Type B pancreatic cell (in vitro differentiated cells): ENCODE results near the gene SLC2A14. TPM values are rescaled to one million over a fixed set of nuclear protein-coding genes. Genes with fewer than 3 reads are reported as not detected.
A peak's percentile ranks its signal among the peaks of the same experiment; 100 is the strongest.
"Not testable (repeated sequence)": the region's sequence is repeated elsewhere in the genome, so short reads cannot be mapped to it uniquely, and the experiment has no call there.

Experiments used
- DNase-seq: peaks from one replicate; pipeline ENCODE4 v3.0.0; 2021; ENCODE audit warnings: mixed read lengths; ENCODE audit not compliant: unreplicated experiment; ENCODE audit errors: extremely low spot score
- H3K27ac Mint-ChIP-seq: 2 replicates; pipeline ENCODE4 v1.8.0; 2021; ENCODE audit warnings: mild to moderate bottlenecking, mixed read lengths
- H3K27me3 Mint-ChIP-seq: 2 replicates; pipeline ENCODE4 v1.8.0; 2021; ENCODE audit warnings: mixed read lengths
- H3K36me3 Mint-ChIP-seq: 2 replicates; pipeline ENCODE4 v1.8.0; 2021; ENCODE audit warnings: mixed read lengths
- H3K4me1 Mint-ChIP-seq: one replicate; pipeline ENCODE4 v1.8.0; 2021; ENCODE audit warnings: mixed read lengths; ENCODE audit not compliant: unreplicated experiment
- H3K4me3 Mint-ChIP-seq: 2 replicates; pipeline ENCODE4 v1.8.0; 2021; ENCODE audit warnings: mild to moderate bottlenecking, mixed read lengths
- H3K9me3 Mint-ChIP-seq: 2 replicates; pipeline ENCODE4 v1.8.0; 2021; ENCODE audit warnings: mixed read lengths
- CTCF ChIP-seq: fragments of 200-600 bp; sonication (generic); conservative IDR thresholded peaks from 2 replicates; pipeline ENCODE4 v1.5.0; 2021; ENCODE audit warnings: antibody characterized with exemption, mild to moderate bottlenecking
- total RNA-seq: library from RNA; stranded (reverse); gene quantifications from 2 replicates; pipeline ENCODE4 v1.2.1, GENCODE V29; 2021; ENCODE audit warnings: low replicate concordance

SLC2A14 gene
- total RNA-seq, 1 donor from 2014 or later: 7.0 TPM

GRCh38 chr12:7870335-7870734 lies 2.4 kb downstream of the SLC2A14 start:
- Mint-ChIP-seq H3K36me3 (peaks cover 4% of the 10 kb centered on the region), H3K27me3 (peaks cover 8% of the 10 kb centered on the region), H3K4me3 (no peak overlapping the region), H3K27ac (no peak overlapping the region), H3K4me1 (no peaks in the 10 kb centered on the region), H3K9me3 (peaks cover 3% of the 10 kb centered on the region)
- no peak for DNase-seq
- TF ChIP-seq CTCF: no peak

- no peak for TF ChIP-seq CTCF
- Mint-ChIP-seq H3K27ac (no peak overlapping the region), H3K9me3 (peaks cover 3% of the 10 kb centered on the region), H3K4me3 (no peak overlapping the region), H3K4me1 (no peaks in the 10 kb centered on the region), H3K27me3 (peaks cover 8% of the 10 kb centered on the region), H3K36me3 (peaks cover 4% of the 10 kb centered on the region)
- no peak for DNase-seq
Observed at GRCh38 chr12:7869137-7869536, 3.6 kb downstream of the SLC2A14 start.

- H3K4me1 Mint-ChIP-seq: no peaks in the 10 kb centered on the region
- no peak overlapping the region for H3K27ac Mint-ChIP-seq
- no peaks in the 10 kb centered on the region for H3K9me3 Mint-ChIP-seq
- DNase-seq: no peak
- TF ChIP-seq CTCF: no peak
- no peak overlapping the region for H3K4me3 Mint-ChIP-seq
- H3K36me3 Mint-ChIP-seq: peaks cover 4% of the 10 kb centered on the region
- peaks cover 5% of the 10 kb centered on the region for H3K27me3 Mint-ChIP-seq
Observed at GRCh38 chr12:7868391-7868790, 4.3 kb downstream of the SLC2A14 start.

- Mint-ChIP-seq H3K27ac (no peak overlapping the region), H3K4me1 (no peaks in the 10 kb centered on the region), H3K36me3 (no peaks in the 10 kb centered on the region), H3K9me3 (no peaks in the 10 kb centered on the region), H3K27me3 (no peaks in the 10 kb centered on the region), H3K4me3 (no peak overlapping the region)
- DNase-seq: no peak
- no peak for TF ChIP-seq CTCF
Observed at GRCh38 chr12:7864601-7865150, 8.0 kb downstream of the SLC2A14 start.

- H3K4me1 Mint-ChIP-seq, H3K4me3 Mint-ChIP-seq, H3K9me3 Mint-ChIP-seq, H3K36me3 Mint-ChIP-seq, H3K27ac Mint-ChIP-seq, DNase-seq, H3K27me3 Mint-ChIP-seq: not testable (repeated sequence)
Observed at GRCh38 chr12:7862814-7863348, 9.8 kb downstream of the SLC2A14 start.

GRCh38 chr12:7862301-7862700 lies 10.4 kb downstream of the SLC2A14 start:
- H3K36me3 Mint-ChIP-seq, H3K27ac Mint-ChIP-seq, H3K4me3 Mint-ChIP-seq, H3K27me3 Mint-ChIP-seq, H3K9me3 Mint-ChIP-seq, DNase-seq, H3K4me1 Mint-ChIP-seq: not testable (repeated sequence)

GRCh38 chr12:7859552-7859951 lies 13.2 kb downstream of the SLC2A14 start:
- Mint-ChIP-seq H3K27ac (peak overlapping the region; percentile 53), H3K4me1 (no peaks in the 10 kb centered on the region), H3K27me3 (no peaks in the 10 kb centered on the region), H3K9me3 (no peaks in the 10 kb centered on the region), H3K36me3 (no peaks in the 10 kb centered on the region), H3K4me3 (no peak overlapping the region)
- no peak for DNase-seq
- no peak for TF ChIP-seq CTCF
